GM19239 (cell line): ENCODE data around the gene OTUD5.

Source experiments
- DNase-seq: peaks from one replicate; pipeline ENCODE4 v3.0.0; 2011; ENCODE audit warnings: low spot score; ENCODE audit not compliant: insufficient read length
- FAIRE-seq: peaks from 2 replicates; lab custom pipeline; 2011; peaks lifted over from hg19 to GRCh38; lab: Jason Lieb, UNC

The OTUD5 gene

GRCh38 chrX:48939524-48940228 lies 17.7 kb downstream of the OTUD5 start:
- DNase-seq, result no peak
- no peak for FAIRE-seq

- DNase-seq (no peak), FAIRE-seq (peak; percentile 99)
Observed at GRCh38 chrX:48938721-48939425, 18.5 kb downstream of the OTUD5 start.

DNA sequence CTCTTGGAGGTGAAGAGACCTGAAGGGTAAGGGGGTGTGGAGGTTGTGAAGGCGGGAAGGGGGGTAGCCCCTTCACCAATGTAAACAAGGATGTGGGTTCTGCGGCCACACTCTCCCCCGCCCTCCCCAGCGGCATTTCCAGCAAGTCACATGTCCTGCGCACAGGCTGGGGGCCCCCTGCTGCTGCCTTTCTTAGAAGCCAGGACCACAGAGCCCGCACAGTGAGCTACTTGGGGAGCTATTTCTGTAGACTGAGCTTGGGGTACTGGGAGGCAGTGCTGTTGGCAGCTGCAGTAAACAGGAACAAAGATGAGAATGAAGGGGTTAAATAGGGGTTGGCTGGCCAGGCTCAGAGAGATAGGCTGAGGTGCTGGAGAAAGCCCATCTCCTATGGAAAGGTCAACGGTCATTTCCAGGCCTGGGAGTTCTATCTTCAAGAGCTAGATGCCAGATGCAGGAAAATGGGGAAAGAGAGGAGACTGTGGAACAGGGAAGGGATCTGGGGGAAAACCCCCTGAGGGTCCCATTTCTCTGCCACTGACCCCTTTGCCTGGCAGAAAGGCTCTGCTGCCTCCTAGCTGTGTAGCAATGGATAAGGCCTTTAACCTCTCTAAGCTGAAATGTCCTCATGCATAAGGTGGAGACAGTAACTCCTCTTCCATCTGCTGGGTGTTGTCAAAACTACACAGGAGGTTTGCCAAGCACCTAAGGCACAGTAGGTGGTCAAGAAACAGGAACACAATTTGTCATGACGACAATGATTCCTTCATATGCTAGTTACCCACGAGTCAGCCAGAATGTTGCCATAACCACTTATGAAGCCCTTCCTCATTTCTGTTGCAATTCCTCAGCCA lies 20.1 kb downstream of the OTUD5 start:
- peak; percentile 100 for FAIRE-seq
- no peak for DNase-seq

GRCh38 chrX:48936429-48937053 lies 20.9 kb downstream of the OTUD5 start:
- FAIRE-seq (no peak), DNase-seq (no peak)

DNA sequence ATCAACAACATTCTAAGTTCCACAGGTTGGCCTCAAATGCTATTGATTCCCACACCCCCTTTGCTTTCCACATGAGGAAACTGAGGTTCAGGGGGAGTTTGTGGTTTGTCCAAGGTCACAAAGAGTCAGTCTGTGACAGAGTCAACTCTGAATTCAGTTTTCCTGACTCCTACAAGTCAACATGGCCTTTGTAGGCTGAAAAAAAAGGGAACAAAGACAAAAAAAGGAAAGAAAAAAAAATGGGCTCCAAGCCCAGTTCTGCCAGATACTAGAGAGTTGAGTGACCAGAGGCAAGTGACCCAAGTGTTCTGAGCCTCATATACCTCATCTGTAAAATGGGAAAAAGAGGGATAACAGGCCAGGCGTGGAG lies 22.1 kb downstream of the OTUD5 start:
- no peak for FAIRE-seq
- no peak for DNase-seq

DNA sequence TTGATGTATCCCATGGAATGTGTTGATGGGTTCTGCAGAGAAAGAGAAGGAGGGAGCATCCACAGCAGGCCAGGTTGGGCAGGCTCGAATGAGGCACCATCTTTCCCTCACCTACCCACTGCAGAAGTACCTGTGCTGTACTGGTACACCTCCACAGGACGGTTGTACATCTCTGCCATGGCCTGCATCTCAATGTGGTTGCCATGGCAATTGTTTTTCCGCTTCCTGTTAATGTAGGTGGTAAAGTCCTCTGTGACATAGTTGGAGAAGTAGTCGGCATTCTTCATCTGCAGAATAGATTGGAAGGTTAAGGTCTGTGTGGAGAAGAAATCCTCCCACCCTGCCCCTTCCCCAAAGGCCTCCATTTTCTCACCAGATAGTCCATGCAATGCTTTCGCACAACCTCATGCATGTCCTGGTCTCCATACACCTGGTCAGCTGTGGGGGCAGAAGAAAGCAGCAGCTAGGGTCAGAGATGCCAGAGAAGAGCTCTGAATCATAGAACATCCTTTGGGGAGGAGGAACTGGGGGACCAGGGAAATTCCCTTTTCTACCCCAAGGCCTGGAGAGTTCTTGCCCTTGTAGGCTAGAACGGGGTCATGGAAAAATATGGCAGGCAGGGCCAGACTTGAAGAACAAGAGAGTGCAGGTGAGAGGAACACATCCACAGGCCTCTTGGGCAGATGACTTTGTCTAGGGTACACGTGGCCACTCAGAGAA lies 22.7 kb downstream of the OTUD5 start:
- DNase-seq, result no peak
- FAIRE-seq, result peak; percentile 85

DNA sequence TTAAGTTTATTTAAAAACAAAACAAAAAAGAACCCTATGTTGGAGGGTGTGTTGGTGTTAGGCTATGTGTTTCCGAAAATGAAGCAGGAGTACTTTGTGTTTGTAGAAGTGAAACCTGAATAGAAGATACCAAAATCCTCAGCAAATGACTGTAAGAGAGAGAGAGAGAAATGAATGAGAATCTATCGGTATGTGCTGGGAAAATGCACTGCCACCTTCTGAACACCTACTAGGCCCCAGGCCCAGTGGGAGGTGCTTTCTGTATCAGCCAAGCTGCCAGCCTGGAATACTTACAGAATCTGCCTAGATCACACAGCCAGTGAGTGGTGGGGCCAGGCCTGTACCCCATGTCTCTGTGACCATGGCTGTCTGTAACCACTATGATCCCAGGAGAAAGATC lies 23.6 kb downstream of the OTUD5 start:
- DNase-seq (no peak), FAIRE-seq (peak; percentile 89)

- FAIRE-seq (no peak), DNase-seq (no peak)
Observed at GRCh38 chrX:48927736-48928382, 29.5 kb downstream of the OTUD5 start.

DNA sequence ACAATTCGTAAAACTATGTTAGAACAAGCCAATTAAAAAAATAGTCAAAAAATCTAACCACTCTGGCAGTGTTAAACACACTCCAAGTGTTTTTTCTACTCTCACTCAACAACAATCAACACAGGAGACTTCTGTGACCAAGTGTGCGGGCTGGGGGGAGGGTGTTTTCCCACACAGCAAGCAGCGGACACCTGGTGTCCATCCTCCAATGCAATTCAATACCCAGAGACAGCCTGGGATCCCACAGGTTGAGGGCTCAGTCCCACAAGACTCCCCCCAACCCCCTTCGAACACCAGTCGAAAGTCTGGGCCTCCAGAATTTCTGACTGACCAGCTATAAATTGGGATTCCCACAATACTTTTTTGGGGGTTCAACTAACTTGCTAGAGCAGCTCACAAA lies 30.3 kb downstream of the OTUD5 start:
- no peak for DNase-seq
- FAIRE-seq, result peak; percentile 48

GRCh38 chrX:48924270-48924669 lies 33.1 kb downstream of the OTUD5 start:
- FAIRE-seq (no peak), DNase-seq (no peak)

DNA sequence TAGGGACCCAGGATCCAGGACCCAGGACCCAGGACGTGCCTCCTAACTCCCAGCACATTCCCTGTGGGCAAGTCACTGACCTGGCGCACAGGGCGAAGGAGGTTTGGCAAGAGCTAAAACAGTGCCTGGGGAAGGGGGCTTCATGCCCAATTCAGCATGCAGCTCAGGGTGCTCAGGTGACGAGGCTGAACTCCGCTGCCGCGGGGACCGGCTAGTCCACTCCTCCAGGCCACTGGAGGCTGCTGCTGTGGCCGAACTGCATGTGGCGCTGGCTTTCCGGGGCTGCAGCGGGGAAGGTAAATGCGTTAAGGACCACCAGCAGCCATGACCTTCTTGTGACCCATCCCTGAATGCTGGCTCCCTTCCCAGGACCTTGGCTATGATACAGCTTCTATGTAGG lies 33.6 kb downstream of the OTUD5 start:
- no peak for DNase-seq
- no peak for FAIRE-seq

GRCh38 chrX:48920718-48921104 lies 36.7 kb downstream of the OTUD5 start:
- FAIRE-seq (no peak), DNase-seq (no peak)

GRCh38 chrX:48919947-48920717 lies 37.3 kb downstream of the OTUD5 start:
- DNase-seq (no peak), FAIRE-seq (peak; percentile 83)

DNA sequence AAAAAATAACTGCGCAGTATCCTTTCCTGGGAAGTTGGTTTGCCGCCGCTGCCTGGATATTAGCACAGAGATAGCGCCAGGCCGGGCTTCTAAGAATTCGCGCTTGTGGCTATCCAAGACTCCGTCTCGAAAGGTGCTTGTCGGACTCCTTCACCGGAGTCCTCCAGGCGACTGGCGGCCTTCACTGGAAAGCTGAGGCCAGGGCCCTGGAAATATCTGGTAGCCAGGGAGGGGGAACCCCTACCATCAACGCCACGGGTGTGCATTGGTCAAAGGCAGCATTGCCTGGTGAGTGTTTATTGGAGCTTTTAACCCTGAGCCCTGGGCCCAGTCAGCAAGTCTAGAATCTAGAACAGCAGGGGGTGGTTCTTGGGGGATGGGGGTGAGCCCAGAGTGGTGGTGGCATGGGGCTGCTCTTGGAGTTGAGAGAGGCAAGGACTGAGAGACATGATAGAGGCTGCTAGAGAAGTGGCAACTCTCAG lies 38.0 kb downstream of the OTUD5 start:
- DNase-seq, result no peak

DNA sequence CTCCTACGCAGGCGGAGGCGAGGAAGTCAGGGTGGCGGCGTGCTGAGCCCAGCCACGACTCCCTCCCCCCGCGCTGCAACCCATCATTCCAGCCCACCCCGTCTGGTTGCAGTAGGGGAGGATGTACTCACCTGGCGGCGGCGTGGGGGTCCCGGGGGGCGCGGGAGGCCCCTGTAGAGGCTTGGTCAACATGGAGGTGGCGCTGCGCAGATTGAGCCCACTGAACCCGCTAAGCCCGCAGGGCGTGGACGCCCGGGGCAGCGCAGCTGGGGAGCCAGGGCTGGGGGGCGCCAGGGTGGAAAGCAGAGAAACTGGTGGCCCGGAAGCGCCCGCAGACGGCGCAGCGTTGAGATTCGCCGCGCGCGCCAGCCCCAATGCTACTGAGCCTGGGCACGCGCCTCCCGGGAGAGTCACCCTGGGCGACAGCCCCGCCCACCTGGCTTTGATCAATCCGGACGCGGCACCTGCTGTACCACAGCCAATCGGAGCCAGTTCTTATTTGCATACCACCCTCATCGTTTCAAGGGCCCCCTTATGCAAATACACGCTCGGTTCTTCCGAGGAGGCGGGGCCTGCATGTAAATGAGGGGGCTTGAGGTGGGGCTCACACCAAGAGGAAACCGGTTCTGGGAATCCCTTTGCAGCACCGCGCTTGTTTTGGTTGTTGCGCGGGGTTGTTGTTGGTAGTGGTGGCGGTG lies 38.6 kb downstream of the OTUD5 start, which contains the start of gene PIM2:
PIM2 (minus strand) TSS at position 382 of the 698 bp plus-strand sequence; CDS start at position 192, 190 bp downstream.
- FAIRE-seq (peak; percentile 100), DNase-seq (peak; percentile 65)

More for the DNA sequence above, 38.0 kb downstream of the OTUD5 start:
- no peak for FAIRE-seq

DNA sequence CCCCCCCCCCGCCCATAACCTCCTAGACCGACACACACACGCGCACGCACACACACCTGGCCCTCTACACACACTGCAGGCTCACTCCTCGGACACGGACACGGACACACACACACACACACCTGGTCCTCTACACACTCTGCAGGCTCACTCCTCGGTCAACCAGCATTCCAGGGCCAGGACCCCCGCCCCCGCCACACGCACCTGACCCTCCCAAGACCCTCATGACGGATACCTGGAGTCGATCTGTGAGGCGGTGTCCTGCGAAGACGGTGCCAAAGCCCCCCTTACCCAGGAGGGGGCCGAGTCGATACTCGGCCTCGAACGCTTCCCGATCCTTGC lies 39.1 kb downstream of the OTUD5 start:
- DNase-seq (no peak), FAIRE-seq (peak; percentile 63)

DNA sequence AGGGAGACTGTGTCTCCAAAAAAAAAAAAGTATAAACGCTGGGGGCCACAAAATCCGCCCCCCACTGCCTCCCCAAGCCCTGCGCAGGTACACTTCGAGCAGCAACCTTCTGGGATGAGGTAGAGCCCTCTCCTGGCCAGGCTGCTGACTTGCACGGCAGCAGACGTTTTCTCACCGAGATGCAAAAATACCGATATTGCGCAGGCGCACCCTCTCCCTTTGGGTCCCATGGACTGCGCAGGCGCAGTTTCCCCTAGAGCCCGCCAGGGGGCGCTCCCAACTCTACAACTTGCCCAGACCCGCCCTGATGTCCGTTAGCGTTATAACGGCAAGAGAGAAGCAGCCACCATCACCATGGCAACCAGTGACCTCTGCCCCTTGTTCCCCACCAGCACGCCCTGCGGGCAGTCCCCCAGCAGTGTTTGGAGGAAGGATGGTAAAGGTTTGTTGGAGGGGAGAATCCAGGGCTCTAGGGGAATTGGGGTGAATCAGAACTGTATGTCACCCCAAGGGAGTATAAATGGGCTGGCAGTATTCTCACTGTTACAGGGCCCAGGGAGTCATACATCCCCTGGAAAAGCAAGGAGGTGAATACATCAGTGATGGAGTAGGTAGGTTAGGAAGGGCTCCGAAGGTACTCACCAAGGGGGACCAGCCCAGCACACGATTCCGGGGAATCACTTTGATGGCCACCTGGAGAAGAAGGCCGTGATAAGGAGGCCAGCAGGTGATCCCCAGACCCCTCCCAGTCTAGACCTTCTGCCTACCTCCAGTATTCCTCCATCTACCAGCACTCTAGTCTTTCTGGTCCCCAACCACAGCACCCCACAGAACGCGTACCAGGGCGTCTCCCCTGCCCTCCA lies 40.0 kb downstream of the OTUD5 start:
- DNase-seq (peak; percentile 43), FAIRE-seq (peak; percentile 99)
